Dendritic cell treated with granulocyte-macrophage colony-stimulating factor and Interleukin-4, amounts not matched to agents 40 ng/mL and 50 ng/mL, for 4 days (primary cell): ENCODE results near the gene MICAL3.
"Not testable (repeated sequence)": the region's sequence is repeated elsewhere in the genome, so short reads cannot be mapped to it uniquely, and the experiment has no call there.

Experiments used
- H3K27ac Mint-ChIP-seq: one replicate; pipeline ENCODE4 v1.8.0; 2022; ENCODE audit warnings: mild to moderate bottlenecking, mixed read lengths
- H3K27me3 Mint-ChIP-seq: one replicate; pipeline ENCODE4 v1.8.0; 2022; ENCODE audit warnings: mild to moderate bottlenecking, mixed read lengths
- H3K36me3 Mint-ChIP-seq: one replicate; pipeline ENCODE4 v1.8.0; 2022; ENCODE audit warnings: low read depth, mixed read lengths
- H3K4me1 Mint-ChIP-seq: one replicate; pipeline ENCODE4 v1.8.0; 2022; ENCODE audit warnings: low read depth, mixed read lengths
- H3K4me3 Mint-ChIP-seq: one replicate; pipeline ENCODE4 v1.8.0; 2022; ENCODE audit warnings: mild to moderate bottlenecking, moderate library complexity, mixed read lengths
- H3K9me3 Mint-ChIP-seq: one replicate; pipeline ENCODE4 v1.8.0; 2022; ENCODE audit warnings: mixed read lengths
- intact Hi-C: fragments of 100-400 bp; cut with micrococcal nuclease; formaldehyde crosslinking; loops from one replicate; pipeline ENCODE4 v1.15.0; 2022

The MICAL3 gene

DNA sequence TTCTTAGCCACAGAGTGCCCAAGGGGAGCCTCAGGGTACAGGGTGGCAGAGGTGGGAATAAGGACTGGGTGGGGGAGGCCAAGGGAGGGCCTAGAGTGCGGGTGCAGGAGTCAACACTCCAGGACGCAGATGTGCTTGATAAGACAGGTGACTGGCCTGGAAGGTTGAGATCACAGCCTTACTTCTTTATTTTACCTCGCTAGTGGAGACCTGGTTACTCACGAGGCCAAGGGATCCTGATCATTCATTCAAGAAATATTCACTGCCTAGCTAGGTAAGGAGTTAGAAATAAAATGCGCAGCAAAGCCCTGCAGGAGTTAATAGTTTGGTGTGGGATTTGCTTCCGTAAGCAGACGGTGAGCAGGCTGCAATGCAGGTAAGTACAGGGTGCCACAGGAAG is 40.3 kb upstream of the MICAL3 start:
- H3K27me3 Mint-ChIP-seq, result peaks cover 26% of the 10 kb centered on the region
- H3K27ac Mint-ChIP-seq, result no peak overlapping the region
- no peak overlapping the region for H3K4me3 Mint-ChIP-seq
- no peaks in the 10 kb centered on the region for H3K9me3 Mint-ChIP-seq
- no peaks in the 10 kb centered on the region for H3K36me3 Mint-ChIP-seq
- peaks cover 6% of the 10 kb centered on the region for H3K4me1 Mint-ChIP-seq
- intact Hi-C loops, result no loop called here

- peaks cover 29% of the 10 kb centered on the region for H3K27me3 Mint-ChIP-seq
- H3K36me3 Mint-ChIP-seq, H3K9me3 Mint-ChIP-seq, H3K27ac Mint-ChIP-seq, intact Hi-C loops, H3K4me1 Mint-ChIP-seq, H3K4me3 Mint-ChIP-seq: not testable (repeated sequence)
Observed at GRCh38 chr22:18063715-18064114, 39.4 kb upstream of the MICAL3 start.

GRCh38 chr22:18063306-18063705 is 38.9 kb upstream of the MICAL3 start:
- Mint-ChIP-seq H3K9me3 (no peaks in the 10 kb centered on the region), H3K27me3 (peaks cover 28% of the 10 kb centered on the region), H3K36me3 (no peaks in the 10 kb centered on the region), H3K4me1 (peaks cover 6% of the 10 kb centered on the region), H3K27ac (no peak overlapping the region), H3K4me3 (no peak overlapping the region)
- intact Hi-C loops, result no loop called here

DNA sequence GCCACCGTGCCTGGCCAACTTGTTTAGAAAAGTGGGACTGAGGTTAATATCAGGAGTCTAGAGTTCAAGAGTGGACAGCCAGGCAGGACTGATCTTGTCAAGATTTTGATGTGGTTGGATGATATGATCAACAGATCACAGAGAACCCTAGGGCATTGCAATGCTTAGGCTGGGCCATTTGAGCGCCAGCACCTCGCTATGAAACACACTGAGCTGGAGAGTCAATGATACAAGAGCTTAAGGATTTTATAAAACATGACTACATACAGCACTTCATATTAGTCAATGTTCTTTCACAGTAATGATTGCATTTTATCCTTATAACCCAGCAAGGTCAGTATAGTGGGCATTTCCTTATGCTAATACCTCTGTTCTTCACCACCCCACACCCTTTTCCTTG is 38.1 kb upstream of the MICAL3 start:
- H3K27ac Mint-ChIP-seq, result no peak overlapping the region

GRCh38 chr22:18060646-18061620 is 36.6 kb upstream of the MICAL3 start:
- H3K36me3 Mint-ChIP-seq, result no peaks in the 10 kb centered on the region

More for the DNA sequence above, 38.1 kb upstream of the MICAL3 start:
- Mint-ChIP-seq H3K4me3 (no peak overlapping the region), H3K36me3 (no peaks in the 10 kb centered on the region), H3K27me3 (peaks cover 26% of the 10 kb centered on the region), H3K4me1 (peaks cover 6% of the 10 kb centered on the region), H3K9me3 (no peaks in the 10 kb centered on the region)
- intact Hi-C loops, result no loop called here

GRCh38 chr22:18059991-18060390 is 35.6 kb upstream of the MICAL3 start:
- H3K4me1 Mint-ChIP-seq, result no peaks in the 10 kb centered on the region
- H3K27me3 Mint-ChIP-seq, result peaks cover 12% of the 10 kb centered on the region
- H3K4me3 Mint-ChIP-seq, result no peak overlapping the region
- H3K36me3 Mint-ChIP-seq, result no peaks in the 10 kb centered on the region
- H3K9me3 Mint-ChIP-seq, result no peaks in the 10 kb centered on the region
- H3K27ac Mint-ChIP-seq, result no peak overlapping the region
- intact Hi-C loops, result no loop called here

More at GRCh38 chr22:18060646-18061620, 36.6 kb upstream of the MICAL3 start:
- intact Hi-C loops, result no loop called here
- Mint-ChIP-seq H3K9me3 (no peaks in the 10 kb centered on the region), H3K27ac (no peak overlapping the region), H3K4me3 (no peak overlapping the region), H3K27me3 (peaks cover 20% of the 10 kb centered on the region), H3K4me1 (no peaks in the 10 kb centered on the region)

DNA sequence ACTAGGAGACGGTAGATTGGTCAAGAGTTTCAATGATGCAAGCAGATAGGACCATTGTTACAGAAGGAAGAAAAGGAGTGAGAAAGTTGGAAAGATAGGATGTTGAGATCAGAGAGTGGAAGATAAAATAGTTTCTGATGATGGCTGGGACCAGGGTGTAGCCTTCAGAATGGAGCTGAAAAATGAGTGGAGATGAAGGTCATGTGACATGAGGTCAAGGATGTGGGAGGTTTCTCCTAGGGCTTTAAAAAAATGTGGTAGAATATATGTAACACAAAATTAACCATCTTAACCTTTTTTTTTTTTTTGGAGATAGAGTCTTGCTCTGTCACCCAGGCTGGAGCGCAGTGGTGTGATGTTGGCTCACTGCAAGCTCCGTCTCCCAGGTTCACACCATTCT is 35.1 kb upstream of the MICAL3 start:
- peaks cover 8% of the 10 kb centered on the region for H3K27me3 Mint-ChIP-seq
- H3K9me3 Mint-ChIP-seq, result no peaks in the 10 kb centered on the region
- H3K36me3 Mint-ChIP-seq, result no peaks in the 10 kb centered on the region
- H3K4me3 Mint-ChIP-seq, result no peak overlapping the region
- no peaks in the 10 kb centered on the region for H3K4me1 Mint-ChIP-seq
- intact Hi-C loops, result no loop called here
- no peak overlapping the region for H3K27ac Mint-ChIP-seq

- no peak overlapping the region for H3K27ac Mint-ChIP-seq
- H3K9me3 Mint-ChIP-seq, result no peaks in the 10 kb centered on the region
- intact Hi-C loops, result no loop called here
- no peak overlapping the region for H3K4me3 Mint-ChIP-seq
- no peaks in the 10 kb centered on the region for H3K4me1 Mint-ChIP-seq
- H3K27me3 Mint-ChIP-seq, result peaks cover 7% of the 10 kb centered on the region
- no peaks in the 10 kb centered on the region for H3K36me3 Mint-ChIP-seq
Observed at GRCh38 chr22:18059094-18059417, 34.7 kb upstream of the MICAL3 start.

DNA sequence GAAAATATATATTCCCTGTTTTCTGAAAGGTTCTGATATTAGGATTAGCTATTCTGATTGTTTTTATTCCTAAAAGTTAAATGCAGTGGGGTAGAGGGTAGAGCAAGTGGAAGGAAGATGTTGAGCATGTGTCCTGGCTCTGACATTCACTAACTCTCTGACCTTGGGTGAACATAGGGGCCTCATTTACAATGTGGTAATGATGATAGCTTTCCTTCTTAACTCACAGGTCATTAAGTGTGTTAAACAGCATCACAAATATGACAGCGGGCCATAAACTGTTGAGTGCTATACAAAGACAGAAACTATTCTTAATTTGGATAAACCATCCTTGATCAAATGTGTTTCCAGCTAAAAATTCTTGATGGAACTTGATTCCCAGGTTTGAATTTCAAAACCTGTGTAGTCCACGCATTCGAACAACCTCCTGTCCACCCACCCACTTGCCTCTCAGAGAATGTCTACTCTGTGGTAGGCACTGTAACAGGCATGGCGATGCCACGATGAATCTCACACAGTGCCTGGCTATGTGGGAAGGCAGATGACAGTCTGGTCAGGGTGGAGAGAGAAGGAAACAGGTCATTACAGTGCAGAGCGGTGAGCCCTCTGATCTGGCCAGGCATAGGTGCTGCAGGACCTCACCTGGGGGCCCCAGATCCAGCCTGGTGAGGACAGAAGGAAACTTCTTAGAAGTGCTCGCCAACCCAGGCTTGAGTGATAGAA is 34.2 kb upstream of the MICAL3 start:
- H3K4me1 Mint-ChIP-seq, result no peaks in the 10 kb centered on the region
- no peaks in the 10 kb centered on the region for H3K9me3 Mint-ChIP-seq
- no peak overlapping the region for H3K27ac Mint-ChIP-seq
- intact Hi-C loops, result no loop called here
- no peak overlapping the region for H3K4me3 Mint-ChIP-seq
- no peaks in the 10 kb centered on the region for H3K36me3 Mint-ChIP-seq
- H3K27me3 Mint-ChIP-seq, result peaks cover 7% of the 10 kb centered on the region

GRCh38 chr22:18057568-18058209 is 33.3 kb upstream of the MICAL3 start:
- H3K4me1 Mint-ChIP-seq, result no peaks in the 10 kb centered on the region
- intact Hi-C loops, result no loop called here
- H3K27ac Mint-ChIP-seq, result no peak overlapping the region
- no peaks in the 10 kb centered on the region for H3K9me3 Mint-ChIP-seq
- peaks cover 7% of the 10 kb centered on the region for H3K27me3 Mint-ChIP-seq
- no peaks in the 10 kb centered on the region for H3K36me3 Mint-ChIP-seq
- H3K4me3 Mint-ChIP-seq, result no peak overlapping the region

- H3K9me3 Mint-ChIP-seq, result no peaks in the 10 kb centered on the region
- intact Hi-C loops, result no loop called here
- H3K27me3 Mint-ChIP-seq, result peaks cover 7% of the 10 kb centered on the region
- H3K4me1 Mint-ChIP-seq, result no peaks in the 10 kb centered on the region
- no peak overlapping the region for H3K27ac Mint-ChIP-seq
- no peaks in the 10 kb centered on the region for H3K36me3 Mint-ChIP-seq
- no peak overlapping the region for H3K4me3 Mint-ChIP-seq
Observed at GRCh38 chr22:18056807-18057474, 32.6 kb upstream of the MICAL3 start.

- no peaks in the 10 kb centered on the region for H3K9me3 Mint-ChIP-seq
- H3K36me3 Mint-ChIP-seq, result no peaks in the 10 kb centered on the region
- peaks cover 7% of the 10 kb centered on the region for H3K27me3 Mint-ChIP-seq
- H3K27ac Mint-ChIP-seq, result no peak overlapping the region
- intact Hi-C loops, result no loop called here
- H3K4me3 Mint-ChIP-seq, result no peak overlapping the region
- no peaks in the 10 kb centered on the region for H3K4me1 Mint-ChIP-seq
Observed at GRCh38 chr22:18056161-18056666, 31.9 kb upstream of the MICAL3 start.

DNA sequence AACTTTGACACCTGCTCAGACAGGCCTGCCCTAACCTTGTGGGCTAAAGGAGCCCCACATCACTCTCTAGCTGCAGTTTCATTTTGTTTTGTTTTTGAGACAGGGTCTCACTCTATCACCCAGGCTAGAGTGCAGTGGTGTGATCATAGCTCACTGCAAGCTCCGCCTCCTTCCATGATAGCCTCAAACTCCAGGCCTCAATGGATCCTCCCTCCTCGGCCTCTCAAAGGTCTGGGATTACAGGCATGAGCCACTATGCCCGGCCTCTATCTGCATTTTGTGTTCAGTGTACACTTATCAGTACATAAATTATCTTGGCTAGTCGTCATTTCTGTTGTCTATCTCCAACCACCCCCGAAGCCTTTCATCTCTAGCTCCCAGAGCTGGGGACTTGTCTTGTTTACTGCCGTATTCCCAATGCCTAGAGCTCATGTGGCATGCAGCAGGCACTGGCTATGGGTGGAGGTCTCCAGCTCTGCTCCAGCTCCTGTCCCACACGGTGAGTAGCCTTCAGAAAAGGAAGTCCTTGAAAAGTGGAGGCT is 31.3 kb upstream of the MICAL3 start:
- no peaks in the 10 kb centered on the region for H3K36me3 Mint-ChIP-seq
- no peak overlapping the region for H3K27ac Mint-ChIP-seq
- H3K4me3 Mint-ChIP-seq, result no peak overlapping the region
- no peaks in the 10 kb centered on the region for H3K4me1 Mint-ChIP-seq
- H3K27me3 Mint-ChIP-seq, result peaks cover 7% of the 10 kb centered on the region
- intact Hi-C loops, result no loop called here
- no peaks in the 10 kb centered on the region for H3K9me3 Mint-ChIP-seq
